HCT116 (cell line): ENCODE measurements around the gene SLK.

Experiments
- ATF3 ChIP-seq: IDR thresholded peaks from 2 replicates; pipeline ENCODE4 v1.6.1; 2012
- CEBPB ChIP-seq: IDR thresholded peaks from 2 replicates; pipeline ENCODE4 v1.6.1; 2012; ENCODE audit warnings: low read depth
- CTCF ChIP-seq, 3 experiments: fragments of 200-600 bp in 1 of 3; sonication (generic) in 1 of 3; IDR thresholded peaks in 2 of 3; conservative IDR thresholded peaks in 1 of 3; 2 replicates each; pipeline ENCODE4 v1.5.1; 2012 to 2017; ENCODE audit warnings: low read depth in 2 of 3, low read length in 2 of 3, antibody characterized with exemption in 1 of 3, borderline replicate concordance in 1 of 3, control low read depth in 1 of 3, mild to moderate bottlenecking in 1 of 3, mixed read lengths in 1 of 3, mixed run types in 1 of 3, moderate library complexity in 1 of 3; ENCODE audit not compliant: insufficient read depth in 1 of 3
- EGR1 ChIP-seq: IDR thresholded peaks from 2 replicates; pipeline ENCODE4 v1.6.1; 2012; ENCODE audit warnings: low read depth
- EZH2 ChIP-seq: fragments of 200-600 bp; sonication (generic); IDR thresholded peaks from 2 replicates; pipeline ENCODE4 v1.6.1; 2017; ENCODE audit warnings: antibody characterized with exemption, mixed run types
- MAX ChIP-seq: IDR thresholded peaks from 2 replicates; pipeline ENCODE4 v1.6.1; 2012
- POLR2A ChIP-seq: IDR thresholded peaks from 2 replicates; pipeline ENCODE4 v1.7.0; 2011; ENCODE audit warnings: borderline replicate concordance; ENCODE audit not compliant: insufficient read depth, insufficient read length; ENCODE audit errors: extremely low read depth
- POLR2AphosphoS5 ChIP-seq: IDR thresholded peaks from 2 replicates; pipeline ENCODE4 v1.6.1; 2011; ENCODE audit warnings: mild to moderate bottlenecking, low read depth, low read length, moderate library complexity
- RAD21 ChIP-seq: IDR thresholded peaks from 2 replicates; pipeline ENCODE4 v1.6.1; 2012; ENCODE audit warnings: low read depth, mild to moderate bottlenecking
- REST ChIP-seq: IDR thresholded peaks from 2 replicates; pipeline ENCODE4 v1.6.1; 2012; ENCODE audit warnings: low read depth
- SIN3A ChIP-seq: IDR thresholded peaks from 2 replicates; pipeline ENCODE4 v1.6.1; 2012; ENCODE audit warnings: low read depth
- TCF7L2 ChIP-seq: IDR thresholded peaks from 2 replicates; pipeline ENCODE4 v1.7.0; 2011; ENCODE audit warnings: borderline replicate concordance, inconsistent platforms; ENCODE audit not compliant: insufficient read depth, insufficient read length; ENCODE audit errors: extremely low read depth
- YY1 ChIP-seq: IDR thresholded peaks from 2 replicates; pipeline ENCODE4 v1.6.1; 2011; ENCODE audit warnings: low read length, low read depth, moderate library complexity, mild to moderate bottlenecking; ENCODE audit not compliant: insufficient replicate concordance; ENCODE audit errors: extremely low read depth
- ZBTB33 ChIP-seq: IDR thresholded peaks from 2 replicates; pipeline ENCODE4 v1.6.1; 2011; ENCODE audit warnings: mild to moderate bottlenecking, low read length, moderate library complexity; ENCODE audit not compliant: insufficient replicate concordance; ENCODE audit errors: extremely low read depth

GRCh38 chr10:103921750-103922195 lies 45.2 kb upstream of the SLK start:
- no peak for TF ChIP-seq EZH2
- TF ChIP-seq CTCF (IDR thresholded peaks at IDR 0.05 in 2 of 3, conservative IDR thresholded peaks at IDR 0.05 in 1 of 3; ENCODE audit: borderline replicate concordance in 1 of 3, insufficient read depth in 1 of 3, low read depth in 2 of 3, low read length in 2 of 3) = peak in 2 of 3 experiments; percentile 6 to 24; a peak in 1 of 6 replicates
- TF ChIP-seq REST = no peak
- no peak for TF ChIP-seq ATF3
- no peak for TF ChIP-seq EGR1
- no peak for TF ChIP-seq ZBTB33
- no peak for TF ChIP-seq POLR2A
- TF ChIP-seq POLR2AphosphoS5 = no peak; the same call in 1 of the 2 replicates
- no peak for TF ChIP-seq TCF7L2
- TF ChIP-seq MAX = no peak
- TF ChIP-seq RAD21 = no peak
- no peak for TF ChIP-seq YY1
- no peak for TF ChIP-seq SIN3A
- no peak for TF ChIP-seq CEBPB
